ENCODE measurements around the gene COL16A1.
A peak's percentile ranks its signal among the peaks of the same experiment; 100 is the strongest.
"Not testable (repeated sequence)": the region's sequence is repeated elsewhere in the genome, so short reads cannot be mapped to it uniquely, and the experiment has no call there.

COL16A1 gene

DNA sequence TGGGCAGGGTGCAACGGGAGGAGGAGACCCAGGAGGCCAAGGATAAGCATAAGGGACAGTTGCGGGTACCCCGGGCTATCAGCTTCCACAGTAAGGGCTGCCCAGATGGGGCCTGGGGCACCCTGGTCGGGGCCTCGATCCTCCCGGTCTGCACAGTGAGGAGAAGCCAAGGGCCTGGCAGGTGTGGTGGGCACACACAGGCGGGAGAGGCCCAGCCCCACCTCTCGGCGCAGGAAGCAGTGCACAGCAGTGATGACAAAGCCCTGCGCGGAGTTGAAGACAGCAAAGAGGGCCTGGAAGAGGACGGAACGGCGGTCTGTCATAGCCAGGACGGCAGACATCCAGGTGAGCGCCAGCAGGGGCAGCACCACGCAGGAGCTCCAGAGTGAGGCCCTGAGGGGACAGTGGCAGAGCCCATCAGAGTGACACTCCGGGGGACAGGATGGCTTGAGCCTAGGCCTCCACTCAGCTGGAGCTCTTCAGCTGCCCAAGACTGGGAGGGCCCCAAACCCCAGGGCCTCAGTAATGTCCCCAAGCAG, 29.0 kb upstream of the COL16A1 start:
- DNase-seq: no peak

GRCh38 chr1:31732343-31732742, 28.5 kb upstream of the COL16A1 start:
- no peak for DNase-seq

DNA sequence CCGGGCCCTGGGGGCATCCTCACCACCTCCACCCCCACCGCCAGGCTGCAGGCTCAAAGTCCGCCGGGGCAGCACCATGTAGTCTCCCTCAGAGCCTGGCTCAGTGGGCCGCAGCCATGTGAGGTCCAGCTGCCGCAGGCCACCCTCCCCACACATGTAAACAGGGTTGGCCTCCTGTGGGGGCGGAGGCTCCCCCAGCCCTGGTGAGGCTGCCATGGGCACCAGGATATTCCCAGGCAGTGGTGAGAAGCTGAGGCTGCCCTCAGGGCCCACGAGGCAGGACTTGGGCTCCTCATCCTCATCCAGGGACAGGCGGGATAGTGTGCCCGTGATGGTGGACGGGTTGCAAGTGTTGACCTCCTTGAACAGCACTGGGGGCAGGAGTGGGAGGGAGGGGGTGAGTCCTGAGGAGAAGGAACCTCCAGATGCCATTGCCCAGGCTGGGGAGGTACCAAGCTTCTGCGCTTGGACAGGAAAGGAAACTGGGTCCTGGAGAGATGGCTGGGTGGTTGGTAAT, 27.3 kb upstream of the COL16A1 start:
- DNase-seq: no peak

DNA sequence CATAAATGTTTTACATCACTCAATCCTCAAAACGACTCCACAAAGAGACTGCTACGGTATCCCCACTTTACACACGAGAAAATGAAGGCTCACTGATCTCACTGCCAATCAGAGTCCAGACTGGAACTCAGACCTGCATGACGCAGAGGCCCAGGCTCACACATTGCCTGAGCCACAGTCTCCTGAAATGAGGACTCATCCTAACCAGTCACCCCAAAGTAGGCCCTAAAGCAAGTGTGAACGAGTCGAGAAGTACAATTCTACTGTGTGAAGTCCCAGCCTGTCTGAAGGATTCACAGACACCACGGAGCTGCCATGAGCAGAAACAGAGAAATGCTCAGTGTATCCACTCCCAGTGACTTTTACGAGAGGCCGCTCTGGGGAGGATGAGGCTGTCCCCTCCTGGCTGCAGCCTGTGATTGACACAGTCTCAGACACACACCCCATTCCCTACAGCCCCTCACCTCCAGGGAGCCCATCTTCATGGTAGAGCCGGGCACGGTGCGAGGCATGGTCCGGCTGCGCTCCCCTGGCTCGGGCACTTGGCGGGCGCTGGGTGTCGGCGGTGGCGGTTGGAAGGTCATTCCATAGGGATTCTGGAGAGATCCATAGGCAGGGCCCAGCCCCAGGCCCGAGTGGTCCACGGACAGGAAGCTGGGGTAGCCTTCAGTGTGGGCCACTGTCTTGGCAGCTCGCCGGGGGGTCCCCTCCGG, 26.7 kb upstream of the COL16A1 start:
- DNase-seq: no peak

DNA sequence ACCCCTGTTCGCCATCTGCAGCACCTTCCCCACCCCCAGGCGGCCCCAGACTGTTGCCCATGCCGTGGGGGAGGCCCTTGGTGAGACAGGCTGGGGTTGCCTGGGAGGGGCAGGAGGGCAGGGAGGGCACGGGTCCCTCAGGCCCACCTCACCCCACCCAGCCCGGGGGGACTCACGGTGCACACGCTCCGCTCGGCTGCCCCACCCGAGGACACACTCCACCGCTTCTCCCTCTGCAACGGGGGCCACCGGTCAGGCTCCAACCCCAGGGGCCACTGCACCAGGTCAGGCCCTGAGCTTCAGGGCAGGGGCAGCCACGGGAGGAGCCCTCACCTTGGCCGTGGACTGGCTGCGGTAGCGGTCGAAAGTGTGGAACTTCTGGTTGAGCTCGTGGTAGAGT, 24.0 kb upstream of the COL16A1 start:
- DNase-seq: no peak

- DNase-seq: no peak
These were observed 23.4 kb upstream of the COL16A1 start for GRCh38 chr1:31727195-31727594.

DNA sequence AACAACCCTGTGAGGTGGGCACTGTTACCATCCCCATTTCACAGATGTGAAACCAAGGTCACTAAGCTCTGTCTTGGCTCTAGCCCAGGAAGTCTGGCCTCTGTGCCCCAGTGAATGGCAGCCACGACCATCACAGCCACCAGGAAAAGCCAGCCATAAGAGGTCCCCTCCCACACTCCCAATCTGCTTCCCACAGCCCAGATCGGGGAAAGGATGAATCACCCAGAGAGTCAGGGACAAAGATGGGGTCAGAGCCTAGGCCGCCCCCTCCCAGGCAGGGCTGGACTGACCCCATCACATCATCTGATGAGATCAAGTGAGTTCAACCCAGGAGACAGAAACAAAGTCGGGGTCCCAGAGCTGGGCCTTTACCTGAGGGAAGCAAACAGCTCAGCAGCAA, 22.9 kb upstream of the COL16A1 start:
- DNase-seq: no peak

DNA sequence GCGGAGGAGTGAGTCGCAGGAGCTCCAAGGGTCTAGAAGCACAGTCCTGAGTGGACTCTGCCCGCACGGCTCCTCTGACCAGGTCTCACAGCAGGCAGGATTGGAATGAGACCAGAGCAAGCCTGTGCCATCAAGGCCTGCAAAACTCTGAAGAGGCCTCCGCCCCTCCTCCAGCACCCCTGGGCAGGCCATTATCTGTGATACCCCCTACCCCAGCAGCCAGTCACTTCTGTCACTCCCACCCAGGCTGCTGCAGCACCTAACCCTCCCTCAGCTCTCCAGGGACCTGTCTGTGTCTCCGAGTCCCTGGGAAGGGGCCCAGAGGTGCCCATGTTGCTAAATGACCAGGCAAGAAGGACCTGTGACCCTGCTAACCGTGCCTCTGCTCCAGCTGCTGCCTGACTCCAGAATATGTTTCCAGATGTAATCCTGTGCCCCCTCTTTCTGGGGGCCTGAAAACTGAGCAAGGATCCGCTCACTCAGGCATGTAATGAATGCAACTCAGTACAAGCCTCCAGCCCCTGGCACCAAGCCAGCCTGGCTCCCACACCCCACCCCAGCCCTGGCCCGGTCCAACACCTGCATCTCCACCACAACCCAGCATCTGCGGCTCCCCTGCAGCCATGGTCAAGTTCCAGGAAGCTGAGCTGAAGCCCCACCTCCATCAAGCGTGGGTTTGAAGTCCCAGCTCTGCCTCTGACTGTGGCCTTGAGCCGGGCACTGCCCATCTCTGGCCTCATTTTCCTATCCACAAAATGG, 22.1 kb upstream of the COL16A1 start:
- no peak for DNase-seq

DNA sequence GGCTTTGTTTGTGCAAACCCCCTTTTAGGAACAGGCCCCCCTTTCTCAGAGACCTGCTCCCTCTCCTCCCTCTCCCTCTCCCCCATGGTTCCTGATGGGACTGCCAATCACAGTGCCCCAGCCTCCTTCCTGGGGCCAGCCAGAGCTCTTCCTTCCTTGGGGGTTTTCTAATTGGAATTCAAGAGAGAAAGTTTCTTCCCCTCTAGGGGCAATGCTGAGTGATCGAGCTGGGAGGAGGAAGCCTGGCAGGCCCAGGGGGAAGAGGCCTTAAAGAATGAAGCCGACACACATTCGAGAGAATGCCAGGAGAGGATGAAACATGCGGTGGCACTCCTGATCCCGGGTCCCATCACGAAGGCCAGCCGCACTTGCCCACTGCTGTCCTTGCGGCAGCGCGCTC, 21.3 kb upstream of the COL16A1 start:
- DNase-seq: no peak

- no peak for DNase-seq
These were observed 20.1 kb upstream of the COL16A1 start for GRCh38 chr1:31723828-31724359.

- DNase-seq: no peak
These were observed 14.6 kb upstream of the COL16A1 start for GRCh38 chr1:31718327-31718897.

- no peak for DNase-seq
These were observed 13.5 kb upstream of the COL16A1 start for GRCh38 chr1:31717341-31717740.

GRCh38 chr1:31715873-31716220, 12.0 kb upstream of the COL16A1 start:
- no peak for DNase-seq

GRCh38 chr1:31715087-31715872, 11.5 kb upstream of the COL16A1 start:
- peak; percentile 34 for DNase-seq

GRCh38 chr1:31714442-31715086, 10.7 kb upstream of the COL16A1 start:
- DNase-seq: peak; percentile 31

DNA sequence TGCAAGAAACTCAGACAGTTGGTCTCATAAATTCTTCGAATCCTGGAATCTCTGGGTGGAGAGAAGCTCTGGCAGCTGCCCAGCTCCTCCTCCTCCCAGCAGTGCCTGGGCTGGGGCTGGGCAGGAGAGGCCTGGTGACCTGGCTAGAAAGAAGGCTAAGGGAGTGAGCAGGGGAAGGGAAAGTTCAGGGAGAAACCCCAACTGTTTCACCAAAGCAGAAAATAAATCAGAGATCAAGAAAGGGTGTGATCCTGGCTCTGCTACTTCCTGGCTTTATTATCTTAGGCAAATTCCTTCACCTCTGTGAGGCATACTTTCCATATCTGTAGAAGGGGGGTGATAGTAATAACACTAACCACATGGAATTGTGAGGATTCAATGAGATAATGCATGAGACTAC, 8.8 kb upstream of the COL16A1 start:
- no peak for DNase-seq

GRCh38 chr1:31712068-31712467, 8.3 kb upstream of the COL16A1 start:
- DNase-seq: no peak

DNA sequence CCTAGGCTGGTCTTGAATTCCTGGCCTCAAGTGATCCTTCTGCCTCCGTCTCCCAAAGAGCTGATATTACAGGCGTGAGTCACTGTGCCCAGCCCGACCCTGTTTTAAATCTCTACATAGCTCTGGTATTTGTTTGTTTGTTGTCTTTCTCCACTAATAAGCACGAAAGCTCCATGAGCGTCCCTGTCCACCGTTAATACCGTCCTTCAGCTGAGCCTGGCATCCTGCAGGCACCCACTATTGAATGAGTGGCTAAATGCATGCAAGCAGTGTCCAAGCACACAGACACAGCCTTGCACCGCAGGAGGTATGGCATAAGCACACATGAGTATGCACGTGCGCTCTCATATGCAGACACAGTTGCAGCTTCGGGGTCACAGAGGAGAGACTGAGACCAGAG, 4.5 kb upstream of the COL16A1 start:
- DNase-seq: no peak

- DNase-seq: no peak
These were observed 3.9 kb upstream of the COL16A1 start for GRCh38 chr1:31707711-31708110.

- not testable (repeated sequence) for DNase-seq
These were observed 3.3 kb upstream of the COL16A1 start for GRCh38 chr1:31707059-31707600.

DNA sequence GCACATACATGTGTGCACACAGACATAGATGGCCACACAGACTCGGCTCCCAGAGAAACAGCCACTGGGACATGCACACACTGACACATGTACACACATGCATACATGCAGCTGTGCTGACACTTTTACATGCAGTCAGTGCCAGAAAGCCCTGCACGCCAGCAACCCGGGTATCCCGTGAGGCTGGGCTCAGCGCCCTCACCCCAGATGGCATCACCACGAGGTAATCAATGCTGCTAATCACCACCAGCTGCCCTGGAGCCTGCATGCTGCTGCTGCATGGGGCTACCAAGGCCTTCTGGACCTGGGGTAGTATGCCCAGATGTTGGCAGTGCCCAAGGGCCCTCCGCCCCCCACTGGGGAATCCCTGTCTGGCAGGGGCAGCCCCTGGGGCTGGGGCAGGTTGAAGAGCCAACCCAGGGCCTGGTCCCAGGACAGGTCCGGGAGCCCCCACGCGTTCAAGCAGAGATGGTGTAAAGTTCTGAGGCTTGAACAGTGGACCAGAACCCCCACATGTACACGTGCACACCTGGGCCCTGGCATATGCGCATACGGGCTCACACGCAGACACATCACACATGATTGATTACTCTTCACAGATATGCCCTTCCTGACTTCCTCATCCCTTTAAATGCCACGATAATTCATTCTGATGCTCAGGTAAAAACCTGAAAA, 2.7 kb upstream of the COL16A1 start:
- no peak for DNase-seq

Measured in CD4-positive, alpha-beta T cell treated with Interleukin-15 for 1 hour (primary cell).